Inferior parietal cortex (tissue), 1 donor: ENCODE measurements around the gene SEC61A1.

Experiments used
- DNase-seq: peaks from one replicate; pipeline ENCODE4 v3.0.0-alpha.2; 2016; ENCODE audit errors: extremely low spot score

SEC61A1 gene

GRCh38 chr3:128060473-128061381 is 8.5 kb downstream of the SEC61A1 start:
- DNase-seq: no peak

GRCh38 chr3:128062033-128062745 is 10.0 kb downstream of the SEC61A1 start:
- DNase-seq: no peak

- DNase-seq: no peak
Measured at GRCh38 chr3:128063865-128064264, 11.6 kb downstream of the SEC61A1 start.

GRCh38 chr3:128064962-128065361 is 12.7 kb downstream of the SEC61A1 start:
- no peak for DNase-seq

- no peak for DNase-seq
Measured at GRCh38 chr3:128066114-128066513, 13.9 kb downstream of the SEC61A1 start.

- no peak for DNase-seq
Measured at GRCh38 chr3:128066676-128067075, 14.4 kb downstream of the SEC61A1 start.

- no peak for DNase-seq
Measured at GRCh38 chr3:128067489-128067888, 15.3 kb downstream of the SEC61A1 start.

GRCh38 chr3:128068156-128068620 is 16.0 kb downstream of the SEC61A1 start:
- DNase-seq: peak; percentile 35

- no peak for DNase-seq
Measured at GRCh38 chr3:128069271-128069670, 17.0 kb downstream of the SEC61A1 start.

- DNase-seq: no peak
Measured at GRCh38 chr3:128070898-128071591, 18.8 kb downstream of the SEC61A1 start.

GRCh38 chr3:128071771-128072453 is 19.7 kb downstream of the SEC61A1 start:
- DNase-seq: no peak

GRCh38 chr3:128072454-128073184 is 20.4 kb downstream of the SEC61A1 start:
- DNase-seq: no peak

- no peak for DNase-seq
Measured at GRCh38 chr3:128073185-128073725, 21.0 kb downstream of the SEC61A1 start.

GRCh38 chr3:128073807-128074206 is 21.6 kb downstream of the SEC61A1 start:
- DNase-seq: no peak

GRCh38 chr3:128074851-128075521 is 22.7 kb downstream of the SEC61A1 start:
- DNase-seq: no peak

- peak; percentile 94 for DNase-seq
Measured at GRCh38 chr3:128075522-128076482, 23.6 kb downstream of the SEC61A1 start.

GRCh38 chr3:128076483-128077201 is 24.4 kb downstream of the SEC61A1 start:
- DNase-seq: peak; percentile 54

GRCh38 chr3:128077202-128077624 is 25.0 kb downstream of the SEC61A1 start:
- no peak for DNase-seq
